PC-3 (cell line): ENCODE measurements around the gene SULF2.

Source experiments
- CTCF ChIP-seq: fragments of 300-600 bp; sonication (generic); conservative IDR thresholded peaks from 2 replicates; pipeline ENCODE4 v1.5.1; 2017; ENCODE audit warnings: antibody characterized with exemption, low read depth, mild to moderate bottlenecking, low read length
- EZH2 ChIP-seq: fragments of 300-600 bp; sonication (generic); IDR thresholded peaks from one replicate; pipeline ENCODE4 v1.6.1; 2017; ENCODE audit warnings: antibody characterized with exemption, mild to moderate bottlenecking, low read length; ENCODE audit not compliant: unreplicated experiment
- EZH2phosphoT487 ChIP-seq: fragments of 300-600 bp; sonication (generic); IDR thresholded peaks from 2 replicates; pipeline ENCODE4 v1.6.1; 2018; ENCODE audit warnings: mild to moderate bottlenecking, antibody characterized with exemption, low read length, borderline replicate concordance

GRCh38 chr20:47789764-47790579 lies 4.7 kb upstream of the SULF2 start:
- TF ChIP-seq CTCF (no peak), EZH2 (no peak), EZH2phosphoT487 (no peak)
